Fibroblast of pulmonary artery (primary cell): ENCODE measurements around the gene PF4V1.

Experiments used
- DNase-seq: peaks from one replicate; pipeline ENCODE4 v3.0.0-alpha.2; 2010; ENCODE audit warnings: low read depth
- H3K4me3 ChIP-seq: replicated peaks from 2 replicates; pipeline ENCODE4 v1.5.1; 2011; ENCODE audit warnings: low read depth, mild to moderate bottlenecking, control low read depth, low read length, moderate library complexity
- TF ChIP-seq, protein P1 (sequence below): IDR thresholded peaks from 2 replicates; pipeline ENCODE4 v1.5.1; 2011; ENCODE audit warnings: mild to moderate bottlenecking, control low read depth, low read length, inconsistent platforms; ENCODE audit errors: missing control alignments

Gene PF4V1

GRCh38 chr4:73872316-73873108 is 19.4 kb downstream of the PF4V1 start:
- H3K4me3 ChIP-seq, result no peak overlapping the region
- DNase-seq, result peak; percentile 78

GRCh38 chr4:73874386-73874785 is 21.3 kb downstream of the PF4V1 start:
- TF ChIP-seq, protein P1, sequence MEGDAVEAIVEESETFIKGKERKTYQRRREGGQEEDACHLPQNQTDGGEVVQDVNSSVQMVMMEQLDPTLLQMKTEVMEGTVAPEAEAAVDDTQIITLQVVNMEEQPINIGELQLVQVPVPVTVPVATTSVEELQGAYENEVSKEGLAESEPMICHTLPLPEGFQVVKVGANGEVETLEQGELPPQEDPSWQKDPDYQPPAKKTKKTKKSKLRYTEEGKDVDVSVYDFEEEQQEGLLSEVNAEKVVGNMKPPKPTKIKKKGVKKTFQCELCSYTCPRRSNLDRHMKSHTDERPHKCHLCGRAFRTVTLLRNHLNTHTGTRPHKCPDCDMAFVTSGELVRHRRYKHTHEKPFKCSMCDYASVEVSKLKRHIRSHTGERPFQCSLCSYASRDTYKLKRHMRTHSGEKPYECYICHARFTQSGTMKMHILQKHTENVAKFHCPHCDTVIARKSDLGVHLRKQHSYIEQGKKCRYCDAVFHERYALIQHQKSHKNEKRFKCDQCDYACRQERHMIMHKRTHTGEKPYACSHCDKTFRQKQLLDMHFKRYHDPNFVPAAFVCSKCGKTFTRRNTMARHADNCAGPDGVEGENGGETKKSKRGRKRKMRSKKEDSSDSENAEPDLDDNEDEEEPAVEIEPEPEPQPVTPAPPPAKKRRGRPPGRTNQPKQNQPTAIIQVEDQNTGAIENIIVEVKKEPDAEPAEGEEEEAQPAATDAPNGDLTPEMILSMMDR, result no peak
- peak; percentile 75 for DNase-seq

More at GRCh38 chr4:73872316-73873108, 19.4 kb downstream of the PF4V1 start:
- TF ChIP-seq, protein P1, result no peak

GRCh38 chr4:73875401-73875800 is 22.3 kb downstream of the PF4V1 start:
- TF ChIP-seq, protein P1, result no peak
- DNase-seq, result no peak
- no peak overlapping the region for H3K4me3 ChIP-seq

More at GRCh38 chr4:73874386-73874785, 21.3 kb downstream of the PF4V1 start:
- H3K4me3 ChIP-seq, result no peak overlapping the region

DNA sequence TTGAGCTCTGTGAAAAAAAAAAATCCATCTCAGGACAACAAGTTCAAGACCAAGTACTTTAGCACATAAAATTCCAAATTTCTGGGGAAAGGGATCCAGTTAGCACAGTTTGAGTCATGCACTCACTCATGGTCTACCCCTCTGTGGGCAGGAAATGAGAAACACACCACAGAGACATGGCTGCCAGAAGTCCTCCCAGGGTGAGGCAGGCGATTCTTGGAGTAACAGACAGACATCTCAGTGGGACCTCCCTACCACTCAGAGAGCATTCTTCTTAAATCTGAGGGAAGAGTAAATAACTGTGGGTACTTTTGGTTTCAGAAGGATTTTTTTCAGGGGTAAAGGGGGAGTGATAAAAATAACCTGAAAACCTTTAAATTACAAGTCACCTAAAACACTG is 30.2 kb downstream of the PF4V1 start:
- TF ChIP-seq, protein P1, result no peak
- no peak overlapping the region for H3K4me3 ChIP-seq
- DNase-seq, result peak; percentile 53

GRCh38 chr4:73885574-73886267 is 32.6 kb downstream of the PF4V1 start:
- no peak for DNase-seq
- no peak overlapping the region for H3K4me3 ChIP-seq
- TF ChIP-seq, protein P1, result no peak

DNA sequence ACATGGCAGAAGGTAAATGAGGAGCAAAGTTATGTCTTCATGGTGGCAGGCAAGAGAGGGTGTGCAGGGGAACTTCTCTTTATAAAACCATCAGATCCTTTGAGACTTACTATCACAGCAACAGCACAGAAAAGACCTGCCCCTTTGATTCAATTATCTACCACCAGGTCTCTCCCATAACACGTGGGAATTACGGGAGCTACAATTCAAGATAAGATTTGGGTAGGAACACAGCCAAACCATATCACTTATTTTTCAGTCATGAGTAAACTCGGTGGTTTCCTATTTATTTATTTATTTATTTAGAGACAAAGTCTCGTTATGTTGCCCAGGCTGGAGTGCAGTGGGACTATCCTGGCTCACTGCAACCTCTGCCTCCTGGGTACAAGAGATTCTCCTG is 38.2 kb downstream of the PF4V1 start:
- TF ChIP-seq, protein P1, result no peak
- DNase-seq, result peak; percentile 46
- H3K4me3 ChIP-seq, result no peak overlapping the region
